MM.1S (cell line): ENCODE results near the gene SPINK1.
"Not testable (repeated sequence)": the region's sequence is repeated elsewhere in the genome, so short reads cannot be mapped to it uniquely, and the experiment has no call there.

ENCODE experiments used
- EZH2 ChIP-seq: fragments of 300-600 bp; sonication (generic); optimal IDR thresholded peaks from 2 replicates; pipeline ENCODE3; 2017; ENCODE audit warnings: low read depth, mild to moderate bottlenecking, antibody characterized with exemption, low read length, mixed read lengths
- TF ChIP-seq, protein P1 (sequence below): fragments of 300-600 bp; sonication (generic); IDR thresholded peaks from 2 replicates; pipeline ENCODE4 v1.5.1; 2016; ENCODE audit warnings: antibody characterized with exemption, low read length, mixed read lengths

DNA sequence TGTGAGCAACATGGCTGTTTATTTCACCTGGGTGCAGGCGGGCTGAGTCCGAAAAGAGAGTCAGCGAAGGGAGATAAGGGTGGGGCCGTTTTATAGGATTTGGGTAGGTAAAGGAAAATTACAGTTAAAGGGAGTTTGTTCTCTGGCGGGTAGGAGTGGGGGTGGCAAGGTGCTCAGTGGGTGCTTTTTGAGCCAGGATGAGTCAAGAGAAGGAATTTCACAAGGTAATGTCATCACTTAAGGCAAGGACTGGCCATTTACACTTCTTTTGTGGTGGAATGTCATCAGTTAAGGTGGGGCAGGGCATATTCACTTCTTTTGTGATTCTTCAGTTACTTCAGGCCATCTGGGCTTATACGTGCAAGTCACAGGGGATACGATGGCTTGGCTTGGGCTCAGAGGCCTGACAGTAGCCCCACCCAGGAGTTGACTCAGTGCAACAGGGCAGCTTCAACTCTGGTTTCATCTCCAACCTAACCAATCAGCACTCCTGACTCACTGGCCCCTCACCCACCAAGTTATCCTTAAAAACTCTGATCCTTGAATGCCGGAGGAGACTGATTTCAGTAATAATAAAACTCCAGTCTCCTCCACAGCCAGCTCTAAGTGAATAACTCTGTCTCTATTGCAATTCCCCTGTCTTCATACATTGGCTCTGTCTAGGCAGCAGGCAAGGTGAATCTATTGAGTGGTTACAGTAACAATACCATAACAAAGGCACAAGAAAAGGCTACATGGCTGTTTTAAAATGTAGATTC lies 42.8 kb upstream of the SPINK1 start:
- TF ChIP-seq EZH2: not testable (repeated sequence)
- TF ChIP-seq, protein P1, sequence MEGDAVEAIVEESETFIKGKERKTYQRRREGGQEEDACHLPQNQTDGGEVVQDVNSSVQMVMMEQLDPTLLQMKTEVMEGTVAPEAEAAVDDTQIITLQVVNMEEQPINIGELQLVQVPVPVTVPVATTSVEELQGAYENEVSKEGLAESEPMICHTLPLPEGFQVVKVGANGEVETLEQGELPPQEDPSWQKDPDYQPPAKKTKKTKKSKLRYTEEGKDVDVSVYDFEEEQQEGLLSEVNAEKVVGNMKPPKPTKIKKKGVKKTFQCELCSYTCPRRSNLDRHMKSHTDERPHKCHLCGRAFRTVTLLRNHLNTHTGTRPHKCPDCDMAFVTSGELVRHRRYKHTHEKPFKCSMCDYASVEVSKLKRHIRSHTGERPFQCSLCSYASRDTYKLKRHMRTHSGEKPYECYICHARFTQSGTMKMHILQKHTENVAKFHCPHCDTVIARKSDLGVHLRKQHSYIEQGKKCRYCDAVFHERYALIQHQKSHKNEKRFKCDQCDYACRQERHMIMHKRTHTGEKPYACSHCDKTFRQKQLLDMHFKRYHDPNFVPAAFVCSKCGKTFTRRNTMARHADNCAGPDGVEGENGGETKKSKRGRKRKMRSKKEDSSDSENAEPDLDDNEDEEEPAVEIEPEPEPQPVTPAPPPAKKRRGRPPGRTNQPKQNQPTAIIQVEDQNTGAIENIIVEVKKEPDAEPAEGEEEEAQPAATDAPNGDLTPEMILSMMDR: not testable (repeated sequence)
